Fibroblast of lung (primary cell): ENCODE data around the gene GALNT1. TPM values are rescaled to one million over a fixed set of nuclear protein-coding genes. Genes with fewer than 3 reads are reported as not detected.

Source experiments
- DNase-seq, 2 donors: peaks; one replicate each; pipeline versions ENCODE4 v3.0.0 to v3.0.0-alpha.2; 2010; ENCODE audit warnings: low read depth in 2 of 2
- H2AFZ ChIP-seq: 2 replicates; pipeline ENCODE4 v1.5.1; 2012; ENCODE audit warnings: low read length, control low read depth, inconsistent platforms
- H3K27ac ChIP-seq: 2 replicates; pipeline ENCODE4 v1.5.1; 2011; ENCODE audit warnings: low read length, control low read depth; ENCODE audit not compliant: insufficient read depth
- H3K27me3 ChIP-seq: 2 replicates; pipeline ENCODE4 v1.5.1; 2011; ENCODE audit warnings: mild to moderate bottlenecking, low read length; ENCODE audit not compliant: control insufficient read depth, insufficient read depth
- H3K36me3 ChIP-seq: 2 replicates; pipeline ENCODE4 v1.5.1; 2011; ENCODE audit warnings: low read length; ENCODE audit not compliant: control insufficient read depth, insufficient read depth
- H3K4me1 ChIP-seq: 2 replicates; pipeline ENCODE4 v1.5.1; 2011; ENCODE audit warnings: low read length; ENCODE audit not compliant: control insufficient read depth, insufficient read depth; ENCODE audit errors: extremely low read depth
- H3K4me2 ChIP-seq: 2 replicates; pipeline ENCODE4 v1.5.1; 2011; ENCODE audit warnings: low read length, control low read depth; ENCODE audit not compliant: insufficient read depth; ENCODE audit errors: extremely low read depth
- H3K4me3 ChIP-seq, 4 experiments: fragments of 200-600 bp in 1 of 4; sonication (generic) in 1 of 4; replicated peaks in 1 of 4; 2 replicates each; pipeline ENCODE4 v1.5.1; 2011 to 2016; ENCODE audit warnings: low read length in 4 of 4, low read depth in 3 of 4, mild to moderate bottlenecking in 3 of 4, control low read depth in 2 of 4, inconsistent platforms in 1 of 4, mixed read lengths in 1 of 4; ENCODE audit not compliant: insufficient read depth in 1 of 4; ENCODE audit errors: control extremely low read depth in 1 of 4
- H3K79me2 ChIP-seq: 2 replicates; pipeline ENCODE4 v1.5.1; 2012; ENCODE audit warnings: mild to moderate bottlenecking, low read length, inconsistent platforms; ENCODE audit not compliant: control insufficient read depth, insufficient read depth
- H3K9ac ChIP-seq: 2 replicates; pipeline ENCODE4 v1.5.1; 2011; ENCODE audit warnings: mild to moderate bottlenecking, low read length, control low read depth; ENCODE audit not compliant: insufficient read depth
- H3K9me3 ChIP-seq: 2 replicates; pipeline ENCODE4 v1.5.1; 2012; ENCODE audit warnings: low read depth, low read length; ENCODE audit not compliant: control insufficient read depth, insufficient read depth
- H4K20me1 ChIP-seq: 2 replicates; pipeline ENCODE4 v1.5.1; 2011; ENCODE audit warnings: low read length; ENCODE audit not compliant: control insufficient read depth, insufficient read depth; ENCODE audit errors: extremely low read depth
- CTCF ChIP-seq, 2 donors: IDR thresholded peaks in 1 of 2; conservative IDR thresholded peaks in 1 of 2; 1 replicate in 1 of 2; 2 replicates in 1 of 2; pipeline ENCODE4 v1.5.1; 2011 to 2012; ENCODE audit warnings: low read length in 2 of 2, control low read depth in 1 of 2, inconsistent platforms in 1 of 2, low read depth in 1 of 2, mild to moderate bottlenecking in 1 of 2
- EZH2 ChIP-seq: IDR thresholded peaks from 2 replicates; pipeline ENCODE4 v1.5.1; 2012; ENCODE audit warnings: low read length, control low read depth, mild to moderate bottlenecking; ENCODE audit errors: missing control alignments
- polyA plus RNA-seq, 2 donors: library from polyadenylated mRNA; depleted of rRNA in 1 of 2; stranded (reverse) in 1 of 2; unstranded in 1 of 2; fragments of >200 nt; gene quantifications; 2 replicates each; pipeline ENCODE4 v1.2.1, GENCODE V29; 2011 to 2012; ENCODE audit warnings: missing spikeins in 1 of 2
- total RNA-seq: library from RNA; depleted of rRNA; stranded (reverse); fragments of >200 nt; gene quantifications from 2 replicates; pipeline ENCODE4 v1.2.1, GENCODE V29; 2014

The GALNT1 gene
- total and polyA plus RNA-seq, 2 donors (not counting 1 experiment from before 2014, with no cell fraction given): 31.7 to 53.3 TPM

- Histone ChIP-seq H4K20me1 (no peaks in the 10 kb centered on the region), H3K36me3 (no peaks in the 10 kb centered on the region), H3K9ac (no peak overlapping the region), H3K27me3 (no peaks in the 10 kb centered on the region), H3K9me3 (no peaks in the 10 kb centered on the region), H3K27ac (no peak overlapping the region), H3K79me2 (no peaks in the 10 kb centered on the region), H3K4me3 (no peak overlapping the region), H3K4me1 (no peaks in the 10 kb centered on the region), H2AFZ (no peak overlapping the region), H3K4me2 (no peak overlapping the region)
- DNase-seq: no peak
- no peak for TF ChIP-seq EZH2
Measured at GRCh38 chr18:35658112-35658511, 76.6 kb downstream of the GALNT1 start.

- no peak overlapping the region for H3K4me2 ChIP-seq
Measured at GRCh38 chr18:35661483-35662146, 80.1 kb downstream of the GALNT1 start.

GRCh38 chr18:35662293-35663062 is 80.9 kb downstream of the GALNT1 start:
- Histone ChIP-seq H3K4me2 (no peak overlapping the region), H4K20me1 (no peaks in the 10 kb centered on the region), H3K36me3 (no peaks in the 10 kb centered on the region), H3K4me1 (no peaks in the 10 kb centered on the region), H2AFZ (no peak overlapping the region), H3K79me2 (no peaks in the 10 kb centered on the region), H3K9me3 (no peaks in the 10 kb centered on the region), H3K9ac (no peak overlapping the region), H3K27ac (no peak overlapping the region), H3K4me3 (no peak overlapping the region), H3K27me3 (no peaks in the 10 kb centered on the region)
- DNase-seq: no peak
- TF ChIP-seq EZH2: no peak
- TF ChIP-seq CTCF (conservative IDR thresholded peaks at IDR 0.05 in 1 of 2, IDR thresholded peaks at IDR 0.05 in 1 of 2; ENCODE audit: low read depth in 1 of 2, low read length in 2 of 2): no peak

More at GRCh38 chr18:35661483-35662146, 80.1 kb downstream of the GALNT1 start:
- no peak overlapping the region for H3K27ac ChIP-seq
- H2AFZ ChIP-seq: no peak overlapping the region
- H3K79me2 ChIP-seq: no peaks in the 10 kb centered on the region
- no peaks in the 10 kb centered on the region for H3K36me3 ChIP-seq
- no peak overlapping the region for H3K4me3 ChIP-seq
- no peak overlapping the region for H3K9ac ChIP-seq
- no peaks in the 10 kb centered on the region for H3K9me3 ChIP-seq
- no peak for TF ChIP-seq EZH2
- peak in 1 of 2 donors; percentile 14 for TF ChIP-seq CTCF (conservative IDR thresholded peaks at IDR 0.05 in 1 of 2, IDR thresholded peaks at IDR 0.05 in 1 of 2; ENCODE audit: low read depth in 1 of 2, low read length in 2 of 2)
- H3K27me3 ChIP-seq: no peaks in the 10 kb centered on the region
- peak; percentile 4 to 11 for DNase-seq
- H4K20me1 ChIP-seq: no peaks in the 10 kb centered on the region
- no peaks in the 10 kb centered on the region for H3K4me1 ChIP-seq
